A673 (cell line): ENCODE results near the gene SOCS2.

ENCODE experiments used
- EZH2 ChIP-seq: fragments of 200-600 bp; sonication (generic); IDR thresholded peaks from 2 replicates; pipeline ENCODE4 v1.6.1; 2017; ENCODE audit warnings: borderline replicate concordance, low read depth, mild to moderate bottlenecking, mixed read lengths, antibody characterized with exemption, low read length; ENCODE audit not compliant: poor library complexity, severe bottlenecking
- TF ChIP-seq, protein P1 (sequence below): fragments of 300-800, 200-600 bp; sonication (generic); conservative IDR thresholded peaks from 2 replicates; pipeline ENCODE4 v1.5.1; 2017; ENCODE audit warnings: low read depth, mild to moderate bottlenecking, antibody characterized with exemption, low read length, moderate library complexity, mixed read lengths

DNA sequence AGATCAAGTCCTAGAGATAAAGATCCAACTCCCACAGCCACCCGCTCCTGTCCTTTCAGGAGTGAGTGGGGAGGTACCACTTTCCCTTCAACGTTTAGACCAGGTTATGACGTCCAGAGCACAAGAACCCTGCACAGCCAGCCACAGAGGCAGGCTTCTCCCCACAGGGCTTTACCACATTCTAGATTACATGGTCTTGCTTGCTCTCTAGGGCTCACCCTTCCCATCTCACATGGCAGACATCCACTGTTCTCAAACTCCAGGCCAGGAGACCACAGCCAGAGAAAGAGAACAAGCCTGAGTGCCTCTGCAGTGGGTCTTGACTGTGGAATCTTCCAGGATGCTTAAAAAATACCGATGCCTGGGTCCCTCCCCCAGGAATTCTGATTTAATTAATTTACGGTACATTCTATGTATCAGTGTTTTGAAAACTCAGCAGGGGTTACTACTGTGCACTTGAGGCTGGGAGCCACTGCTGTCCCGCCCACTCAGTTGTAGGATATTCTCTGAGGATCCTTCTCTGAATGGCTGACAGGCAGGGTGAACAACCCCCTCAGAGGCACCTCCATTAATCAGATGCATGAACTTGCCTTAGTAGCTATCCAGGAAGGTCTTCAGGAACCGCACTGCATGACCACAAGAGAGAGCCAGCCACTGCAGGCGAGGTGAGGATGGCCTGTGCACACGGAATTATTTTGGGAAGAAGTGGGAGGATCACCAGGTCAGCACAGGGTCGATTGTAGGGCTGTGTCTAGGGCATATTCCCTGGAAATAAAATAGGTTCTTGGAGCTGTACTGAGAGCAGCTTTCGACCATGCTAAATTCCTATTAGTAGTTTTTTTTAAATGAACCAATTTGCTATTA is 21.5 kb upstream of the SOCS2 start:
- TF ChIP-seq, protein P1, sequence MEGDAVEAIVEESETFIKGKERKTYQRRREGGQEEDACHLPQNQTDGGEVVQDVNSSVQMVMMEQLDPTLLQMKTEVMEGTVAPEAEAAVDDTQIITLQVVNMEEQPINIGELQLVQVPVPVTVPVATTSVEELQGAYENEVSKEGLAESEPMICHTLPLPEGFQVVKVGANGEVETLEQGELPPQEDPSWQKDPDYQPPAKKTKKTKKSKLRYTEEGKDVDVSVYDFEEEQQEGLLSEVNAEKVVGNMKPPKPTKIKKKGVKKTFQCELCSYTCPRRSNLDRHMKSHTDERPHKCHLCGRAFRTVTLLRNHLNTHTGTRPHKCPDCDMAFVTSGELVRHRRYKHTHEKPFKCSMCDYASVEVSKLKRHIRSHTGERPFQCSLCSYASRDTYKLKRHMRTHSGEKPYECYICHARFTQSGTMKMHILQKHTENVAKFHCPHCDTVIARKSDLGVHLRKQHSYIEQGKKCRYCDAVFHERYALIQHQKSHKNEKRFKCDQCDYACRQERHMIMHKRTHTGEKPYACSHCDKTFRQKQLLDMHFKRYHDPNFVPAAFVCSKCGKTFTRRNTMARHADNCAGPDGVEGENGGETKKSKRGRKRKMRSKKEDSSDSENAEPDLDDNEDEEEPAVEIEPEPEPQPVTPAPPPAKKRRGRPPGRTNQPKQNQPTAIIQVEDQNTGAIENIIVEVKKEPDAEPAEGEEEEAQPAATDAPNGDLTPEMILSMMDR, result no peak
- no peak for TF ChIP-seq EZH2
